Mesodermal cell (in vitro differentiated cells): ENCODE data around the gene EGFR.

Experiments
- H3K27ac ChIP-seq: 2 replicates; pipeline ENCODE4 v1.7.0; 2013; ENCODE audit warnings: mild to moderate bottlenecking, low read depth, low read length, moderate library complexity; ENCODE audit not compliant: severe bottlenecking
- H3K36me3 ChIP-seq: 2 replicates; pipeline ENCODE4 v1.7.1; 2013; ENCODE audit warnings: mild to moderate bottlenecking, low read length, moderate library complexity; ENCODE audit not compliant: control insufficient read depth, insufficient read depth
- H3K4me1 ChIP-seq: one replicate; pipeline ENCODE4 v1.7.1; 2013; ENCODE audit warnings: mild to moderate bottlenecking, low read length; ENCODE audit not compliant: insufficient read depth, control insufficient read depth, poor library complexity, severe bottlenecking
- H3K4me3 ChIP-seq: 2 replicates; pipeline ENCODE4 v1.7.0; 2013; ENCODE audit warnings: low read length, control low read depth, mild to moderate bottlenecking; ENCODE audit not compliant: insufficient read depth, poor library complexity, severe bottlenecking; ENCODE audit errors: extremely low read depth
- H3K9me3 ChIP-seq: 2 replicates; pipeline ENCODE4 v1.7.1; 2013; ENCODE audit warnings: mild to moderate bottlenecking, low read length, moderate library complexity; ENCODE audit not compliant: control insufficient read depth
- WGBS, 2 experiments: methylation state at CpG; one replicate each; pipeline ENCODE4 v1.1.5; 2013; ENCODE audit warnings: missing lambda C conversion rate in 2 of 2; ENCODE audit not compliant: insufficient coverage in 2 of 2; 5-methylcytosine and 5-hydroxymethylcytosine counted together

EGFR gene

DNA sequence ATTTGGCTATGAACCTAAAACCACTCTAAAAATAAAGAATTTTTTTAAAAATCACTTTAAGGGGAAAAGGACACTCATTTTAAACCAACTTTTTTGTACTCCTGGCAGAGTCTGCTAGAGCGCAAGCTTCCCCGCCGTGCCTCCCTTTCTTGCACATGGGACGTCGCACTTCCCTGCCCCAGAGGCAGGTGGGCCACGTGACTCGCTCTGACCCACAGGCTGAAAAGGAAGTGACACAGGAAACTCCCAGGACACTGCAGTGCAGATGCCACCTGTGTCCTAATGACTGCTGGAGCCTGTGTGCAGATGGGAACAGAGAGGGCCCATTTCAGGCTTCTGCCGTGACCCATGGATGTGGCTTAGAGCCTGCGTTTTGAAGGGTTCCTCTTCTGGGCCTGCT is 204.2 kb downstream of the EGFR start:
- WGBS, 2 experiments = 77 to 78% methylated on average over 9 of the region's 9 CpGs
- Histone ChIP-seq H3K4me3 (no peak overlapping the region), H3K4me1 (no peaks in the 10 kb centered on the region), H3K36me3 (no peaks in the 10 kb centered on the region), H3K9me3 (no peaks in the 10 kb centered on the region), H3K27ac (no peak overlapping the region)

DNA sequence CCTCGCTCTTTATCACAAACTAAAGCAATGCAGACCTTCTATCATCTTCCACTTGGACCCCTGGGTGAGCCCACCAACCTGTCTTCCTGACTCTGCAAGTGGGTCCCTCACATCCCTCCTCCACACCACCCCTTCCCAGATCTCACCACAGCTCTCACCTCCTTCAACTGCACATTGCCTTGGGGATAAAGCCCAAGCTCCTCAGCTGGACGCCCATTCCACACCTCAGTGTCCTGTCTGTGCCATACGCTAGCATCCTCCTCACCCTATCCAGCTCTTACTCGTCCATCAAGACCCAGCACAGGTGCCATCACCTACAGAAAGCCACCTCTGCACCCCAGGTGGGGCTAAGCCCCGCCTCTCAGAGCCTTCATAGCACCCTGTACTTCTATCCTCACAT is 205.3 kb downstream of the EGFR start:
- H3K9me3 ChIP-seq = no peaks in the 10 kb centered on the region
- H3K27ac ChIP-seq = no peak overlapping the region
- WGBS, 2 experiments = 86 to 94% methylated on average over 2 to 4 of the region's 5 CpGs
- no peak overlapping the region for H3K4me3 ChIP-seq
- no peaks in the 10 kb centered on the region for H3K36me3 ChIP-seq
- H3K4me1 ChIP-seq = no peaks in the 10 kb centered on the region

DNA sequence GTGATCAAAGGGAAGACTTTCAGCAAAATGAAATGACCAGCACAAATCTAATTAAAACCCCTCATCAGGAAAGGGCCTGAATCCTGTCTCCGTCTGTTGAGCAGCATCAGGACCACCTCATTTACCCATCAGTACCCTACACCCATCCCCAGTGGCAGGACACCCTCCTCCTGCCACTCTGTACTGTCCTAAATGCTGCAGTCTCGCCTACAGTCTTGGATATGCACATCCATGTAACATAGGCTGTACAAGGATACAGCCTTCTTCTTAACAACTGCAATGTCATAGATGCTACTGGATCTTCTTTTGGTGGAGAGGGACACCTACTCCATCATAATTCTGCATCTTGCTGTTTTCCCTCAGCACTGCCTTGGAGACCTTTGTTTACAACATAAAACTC is 206.0 kb downstream of the EGFR start:
- 78 to 86% methylated on average over 2 of the region's 2 CpGs for WGBS, 2 experiments
- H3K4me3 ChIP-seq = no peak overlapping the region
- H3K27ac ChIP-seq = no peak overlapping the region
- H3K36me3 ChIP-seq = no peaks in the 10 kb centered on the region
- no peaks in the 10 kb centered on the region for H3K9me3 ChIP-seq
- no peaks in the 10 kb centered on the region for H3K4me1 ChIP-seq

GRCh38 chr7:55230014-55230413 is 211.2 kb downstream of the EGFR start:
- no CpG with 5 or more reads among the region's 1 CpG for WGBS, 2 experiments
- Histone ChIP-seq H3K4me1 (no peaks in the 10 kb centered on the region), H3K4me3 (no peak overlapping the region), H3K9me3 (no peaks in the 10 kb centered on the region), H3K27ac (no peak overlapping the region), H3K36me3 (no peaks in the 10 kb centered on the region)

GRCh38 chr7:55231736-55232280 is 213.0 kb downstream of the EGFR start:
- Histone ChIP-seq H3K4me3 (no peak overlapping the region), H3K36me3 (no peaks in the 10 kb centered on the region), H3K4me1 (no peaks in the 10 kb centered on the region), H3K27ac (no peak overlapping the region), H3K9me3 (no peaks in the 10 kb centered on the region)
- WGBS, 2 experiments = 86 to 93% methylated on average over 7 of the region's 7 CpGs

DNA sequence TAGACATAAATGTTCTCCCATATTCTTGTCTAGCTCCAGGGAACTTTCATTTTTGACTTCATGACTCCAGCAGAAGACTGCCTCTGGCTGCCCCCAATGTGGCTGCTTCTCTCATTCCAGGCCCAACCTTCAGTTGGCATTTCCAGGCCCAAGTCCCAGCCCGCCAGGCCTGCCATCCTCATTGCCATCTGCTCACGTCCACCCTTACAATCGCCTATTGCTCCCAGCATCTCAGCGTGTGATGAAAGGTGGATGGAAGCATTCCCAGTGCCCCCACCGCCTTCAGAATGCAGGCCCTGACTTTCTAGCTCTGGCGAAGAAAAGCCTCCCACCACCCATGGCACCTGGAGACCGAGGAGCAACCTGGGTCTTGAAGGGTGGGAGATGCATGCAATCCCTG is 214.2 kb downstream of the EGFR start:
- Histone ChIP-seq H3K4me3 (no peak overlapping the region), H3K4me1 (no peaks in the 10 kb centered on the region), H3K9me3 (no peaks in the 10 kb centered on the region), H3K27ac (no peak overlapping the region), H3K36me3 (no peaks in the 10 kb centered on the region)
- 82 to 100% methylated on average over 2 of the region's 7 CpGs for WGBS, 2 experiments

DNA sequence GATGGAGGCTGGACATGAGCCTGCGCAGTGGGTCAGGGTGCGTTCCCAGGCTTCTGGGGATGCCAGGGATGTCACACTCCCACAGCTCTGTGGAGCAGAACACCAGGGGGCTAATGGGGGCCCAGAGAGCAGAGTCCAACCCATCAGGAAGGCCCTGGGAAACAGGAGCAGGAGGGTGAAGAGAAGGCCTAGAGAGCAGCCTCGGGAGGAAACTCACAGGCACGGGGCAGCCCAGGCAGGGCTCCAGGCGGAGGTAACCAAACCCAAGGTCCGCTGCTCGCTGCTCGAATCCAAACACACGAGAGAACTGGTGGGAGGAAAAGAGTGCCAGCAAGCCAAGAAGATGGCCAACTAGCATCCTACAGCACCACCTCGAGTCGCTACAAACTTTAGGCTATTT is 215.6 kb downstream of the EGFR start:
- WGBS, 2 experiments = 92 to 95% methylated on average over 9 to 11 of the region's 11 CpGs
- Histone ChIP-seq H3K9me3 (no peaks in the 10 kb centered on the region), H3K36me3 (no peaks in the 10 kb centered on the region), H3K4me1 (no peaks in the 10 kb centered on the region), H3K4me3 (no peak overlapping the region), H3K27ac (no peak overlapping the region)

- H3K4me3 ChIP-seq = no peak overlapping the region
- WGBS, 2 experiments = 92 to 96% methylated on average over 6 to 11 of the region's 14 CpGs
- H3K9me3 ChIP-seq = no peaks in the 10 kb centered on the region
- H3K36me3 ChIP-seq = no peaks in the 10 kb centered on the region
- H3K27ac ChIP-seq = no peak overlapping the region
- no peaks in the 10 kb centered on the region for H3K4me1 ChIP-seq
Measured at GRCh38 chr7:55235115-55235514, 216.3 kb downstream of the EGFR start.

DNA sequence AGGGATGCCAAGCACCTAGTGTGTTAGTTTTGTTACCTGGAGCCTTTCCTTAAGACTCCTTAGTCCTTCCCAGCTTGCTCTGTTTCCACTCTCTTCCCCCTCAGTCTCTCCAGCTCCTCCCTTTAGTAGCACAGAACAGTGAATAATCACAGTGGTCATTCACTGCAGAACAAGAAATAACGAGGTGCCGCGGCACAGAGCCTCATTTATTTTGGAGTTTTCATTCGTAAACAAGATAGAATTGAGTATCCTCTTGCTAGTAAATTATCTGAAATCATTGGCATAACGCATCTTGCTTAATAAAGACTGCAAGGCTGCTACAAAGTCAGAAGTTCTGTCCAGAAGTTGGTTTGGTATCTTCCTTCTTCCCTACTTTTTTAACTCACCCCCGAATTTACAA is 217.0 kb downstream of the EGFR start:
- H3K9me3 ChIP-seq = no peaks in the 10 kb centered on the region
- H3K36me3 ChIP-seq = no peaks in the 10 kb centered on the region
- 87 to 100% methylated on average over 2 to 6 of the region's 6 CpGs for WGBS, 2 experiments

GRCh38 chr7:55236476-55236875 is 217.7 kb downstream of the EGFR start:
- Histone ChIP-seq H3K9me3 (no peaks in the 10 kb centered on the region), H3K4me1 (no peaks in the 10 kb centered on the region), H3K27ac (no peak overlapping the region), H3K4me3 (no peak overlapping the region), H3K36me3 (no peaks in the 10 kb centered on the region)
- WGBS, 2 experiments = 85 to 86% methylated on average over 4 to 7 of the region's 8 CpGs

More for the DNA sequence above, 217.0 kb downstream of the EGFR start:
- H3K4me3 ChIP-seq = no peak overlapping the region
- no peaks in the 10 kb centered on the region for H3K4me1 ChIP-seq
- no peak overlapping the region for H3K27ac ChIP-seq

DNA sequence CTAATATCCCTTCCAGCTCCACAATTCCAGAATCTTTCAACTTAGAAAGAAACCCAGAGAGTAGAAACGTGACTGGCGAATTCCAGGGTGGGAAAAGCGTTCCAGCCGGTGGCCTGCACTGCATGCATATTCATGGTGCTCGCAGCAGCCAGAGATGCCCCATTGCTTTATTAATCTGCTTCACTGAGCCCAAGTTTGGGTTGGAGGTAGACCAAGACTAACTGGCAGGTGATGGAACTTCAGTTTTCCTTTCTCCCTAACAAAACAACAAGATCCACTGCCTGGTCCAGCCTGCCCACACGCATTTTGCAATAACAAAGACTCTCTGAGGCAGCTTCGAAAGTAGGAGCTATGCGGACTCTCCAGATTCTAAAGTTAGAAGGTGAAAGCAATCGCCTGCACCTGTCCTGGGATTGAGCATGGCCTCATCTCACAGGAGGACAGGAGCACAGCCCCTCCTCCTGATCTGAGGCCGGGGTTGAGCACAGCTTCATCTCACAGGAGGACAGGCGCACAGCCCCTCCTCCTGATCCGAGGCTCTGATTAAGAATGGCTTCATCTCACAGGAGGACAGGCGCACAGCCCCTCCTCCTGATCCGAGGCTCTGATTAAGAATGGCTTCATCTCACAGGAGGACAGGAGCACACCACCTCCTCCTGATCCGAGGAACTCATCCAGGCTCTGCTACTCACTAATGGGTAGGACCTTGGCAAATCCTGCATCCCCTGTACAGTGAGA is 218.5 kb downstream of the EGFR start:
- 74 to 79% methylated on average over 10 to 13 of the region's 15 CpGs for WGBS, 2 experiments
- no peak overlapping the region for H3K4me3 ChIP-seq
- no peaks in the 10 kb centered on the region for H3K36me3 ChIP-seq
- H3K27ac ChIP-seq = no peak overlapping the region
- no peaks in the 10 kb centered on the region for H3K4me1 ChIP-seq
- no peaks in the 10 kb centered on the region for H3K9me3 ChIP-seq
